ENCODE results near the gene TBCK. TPM values are rescaled to one million over a fixed set of nuclear protein-coding genes. Genes with fewer than 3 reads are reported as not detected.

The TBCK gene
- total RNA-seq, 1 experiment from 2014 or later: 22.3 TPM

GRCh38 chr4:106036848-106037247 lies 279.2 kb downstream of the TBCK start:
- intact Hi-C loops (cut with micrococcal nuclease): no loop called here
- H3K27ac ChIP-seq (ENCODE audit: low read depth, low read length): no peak overlapping the region
- RAD21 ChIA-PET (ENCODE audit: low non-redundant PET in 1 of 2, low total read pairs in 2 of 2, uncharacterized antibody in 2 of 2, unreplicated experiment in 2 of 2): no interaction called here

GRCh38 chr4:106036334-106036733 lies 279.7 kb downstream of the TBCK start:
- DNase-seq (ENCODE audit: low read depth, low spot score) (no peak), ATAC-seq (no peak)
- POLR2A ChIA-PET: no interaction called here
- intact Hi-C loops (cut with micrococcal nuclease): no loop called here
- no peaks in the 10 kb centered on the region for H3K36me3 ChIP-seq (ENCODE audit: control insufficient read depth in 1 of 2, insufficient read depth in 2 of 2, low read length in 2 of 2)
- RAD21 ChIA-PET (ENCODE audit: low non-redundant PET in 1 of 2, low total read pairs in 2 of 2, uncharacterized antibody in 2 of 2, unreplicated experiment in 2 of 2): no interaction called here
- no peak overlapping the region for H2AFZ ChIP-seq (ENCODE audit: low read depth, low read length, poor library complexity, severe bottlenecking)
- H3K79me2 ChIP-seq (ENCODE audit: insufficient read depth, low read length): no peaks in the 10 kb centered on the region
- TF ChIP-seq POLR2AphosphoS5 (IDR thresholded peaks at IDR 0.05; ENCODE audit: low read depth, low read length): no peak
- no peak for TF ChIP-seq REST (IDR thresholded peaks at IDR 0.05; ENCODE audit: low read depth)
- no peak for TF ChIP-seq SRF (IDR thresholded peaks at IDR 0.05; ENCODE audit: low read depth)
- CTCF ChIA-PET: no interaction called here
- H3K27ac ChIP-seq (ENCODE audit: low read depth, low read length): no peak overlapping the region
- no peaks in the 10 kb centered on the region for H3K9me3 ChIP-seq (ENCODE audit: control insufficient read depth in 1 of 2, insufficient read depth in 1 of 2, low read depth in 1 of 2, low read length in 2 of 2)
- no peak overlapping the region for H3K9ac ChIP-seq (ENCODE audit: low read length)
- H3K4me1 ChIP-seq (ENCODE audit: control insufficient read depth in 1 of 2, insufficient read depth in 2 of 2, low read length in 2 of 2): peaks cover 0 to 12% of the 10 kb centered on the region in 2 experiments; a peak in 2 of 4 replicates
- no peaks in the 10 kb centered on the region for H4K20me1 ChIP-seq (ENCODE audit: insufficient read depth)
- H3K27me3 ChIP-seq (ENCODE audit: insufficient read depth, low read length): no peaks in the 10 kb centered on the region
- no peak overlapping the region for H3K4me3 ChIP-seq (replicated peaks in 1 of 2; ENCODE audit: low read depth in 1 of 2, low read length in 2 of 2)
- H3K4me2 ChIP-seq (ENCODE audit: low read length): no peak overlapping the region
- no peaks in the 10 kb centered on the region for H3K9me2 ChIP-seq (ENCODE audit: insufficient read depth)
- no TSS peak for BruUV-seq (replicated peaks)

More at GRCh38 chr4:106036848-106037247, 279.2 kb downstream of the TBCK start:
- Histone ChIP-seq H4K20me1 (ENCODE audit: insufficient read depth) (no peaks in the 10 kb centered on the region), H3K4me2 (ENCODE audit: low read length) (no peak overlapping the region), H3K9me3 (ENCODE audit: control insufficient read depth in 1 of 2, insufficient read depth in 1 of 2, low read depth in 1 of 2, low read length in 2 of 2) (no peaks in the 10 kb centered on the region), H3K36me3 (ENCODE audit: control insufficient read depth in 1 of 2, insufficient read depth in 2 of 2, low read length in 2 of 2) (no peaks in the 10 kb centered on the region), H3K9ac (ENCODE audit: low read length) (no peak overlapping the region), H3K79me2 (ENCODE audit: insufficient read depth, low read length) (no peaks in the 10 kb centered on the region), H3K4me1 (ENCODE audit: control insufficient read depth in 1 of 2, insufficient read depth in 2 of 2, low read length in 2 of 2) (peaks cover 0 to 12% of the 10 kb centered on the region in 2 experiments; a peak in 2 of 4 replicates), H3K27me3 (ENCODE audit: insufficient read depth, low read length) (no peaks in the 10 kb centered on the region), H3K9me2 (ENCODE audit: insufficient read depth) (no peaks in the 10 kb centered on the region), H2AFZ (ENCODE audit: low read depth, low read length, poor library complexity, severe bottlenecking) (no peak overlapping the region), H3K4me3 (replicated peaks in 1 of 2; ENCODE audit: low read depth in 1 of 2, low read length in 2 of 2) (no peak overlapping the region)
- DNase-seq (ENCODE audit: low read depth, low spot score): no peak
- TF ChIP-seq SIN3A (IDR thresholded peaks at IDR 0.05; ENCODE audit: low read depth): no peak
- TF ChIP-seq TCF7L2 (IDR thresholded peaks at IDR 0.05; ENCODE audit: borderline replicate concordance, extremely low read depth, insufficient read depth, insufficient read length): peak; percentile 62
- TF ChIP-seq YY1 (IDR thresholded peaks at IDR 0.05; ENCODE audit: extremely low read depth, insufficient replicate concordance, low read depth, low read length): no peak
- no peak for TF ChIP-seq ATF3 (IDR thresholded peaks at IDR 0.05)
- no peak for ATAC-seq
- ChIA-PET CTCF (no interaction called here), POLR2A (no interaction called here)
- no TSS peak for BruUV-seq (replicated peaks)
